PFSK-1 (cell line): ENCODE data around the gene SLC5A5.

ENCODE experiments used
- FOXP2 ChIP-seq: optimal IDR thresholded peaks from 2 replicates; pipeline ENCODE3; 2011; ENCODE audit warnings: borderline replicate concordance, control low read depth, inconsistent platforms; ENCODE audit not compliant: insufficient read depth; ENCODE audit errors: extremely low read length, extremely low read depth
- POLR2AphosphoS5 ChIP-seq: IDR thresholded peaks from 2 replicates; pipeline ENCODE4 v1.6.1; 2012; ENCODE audit warnings: low read depth, mild to moderate bottlenecking, control low read depth, low read length, moderate library complexity
- SIN3A ChIP-seq: IDR thresholded peaks from 2 replicates; pipeline ENCODE4 v1.6.1; 2012; ENCODE audit warnings: mild to moderate bottlenecking, low read length, moderate library complexity, borderline replicate concordance; ENCODE audit not compliant: insufficient read depth
- TAF1 ChIP-seq: IDR thresholded peaks from 2 replicates; pipeline ENCODE4 v1.6.1; 2012; ENCODE audit warnings: low read length, control low read depth, borderline replicate concordance; ENCODE audit not compliant: insufficient read depth
- TF ChIP-seq, protein P1 (sequence below), 2 experiments: IDR thresholded peaks; 2 replicates each; pipeline versions ENCODE4 v1.6.1 to v1.8.0; 2011 to 2012; ENCODE audit warnings: low read depth in 2 of 2, low read length in 2 of 2, control low read depth in 1 of 2, inconsistent platforms in 1 of 2, mild to moderate bottlenecking in 1 of 2, moderate library complexity in 1 of 2; ENCODE audit not compliant: insufficient read depth in 1 of 2

Gene SLC5A5

DNA sequence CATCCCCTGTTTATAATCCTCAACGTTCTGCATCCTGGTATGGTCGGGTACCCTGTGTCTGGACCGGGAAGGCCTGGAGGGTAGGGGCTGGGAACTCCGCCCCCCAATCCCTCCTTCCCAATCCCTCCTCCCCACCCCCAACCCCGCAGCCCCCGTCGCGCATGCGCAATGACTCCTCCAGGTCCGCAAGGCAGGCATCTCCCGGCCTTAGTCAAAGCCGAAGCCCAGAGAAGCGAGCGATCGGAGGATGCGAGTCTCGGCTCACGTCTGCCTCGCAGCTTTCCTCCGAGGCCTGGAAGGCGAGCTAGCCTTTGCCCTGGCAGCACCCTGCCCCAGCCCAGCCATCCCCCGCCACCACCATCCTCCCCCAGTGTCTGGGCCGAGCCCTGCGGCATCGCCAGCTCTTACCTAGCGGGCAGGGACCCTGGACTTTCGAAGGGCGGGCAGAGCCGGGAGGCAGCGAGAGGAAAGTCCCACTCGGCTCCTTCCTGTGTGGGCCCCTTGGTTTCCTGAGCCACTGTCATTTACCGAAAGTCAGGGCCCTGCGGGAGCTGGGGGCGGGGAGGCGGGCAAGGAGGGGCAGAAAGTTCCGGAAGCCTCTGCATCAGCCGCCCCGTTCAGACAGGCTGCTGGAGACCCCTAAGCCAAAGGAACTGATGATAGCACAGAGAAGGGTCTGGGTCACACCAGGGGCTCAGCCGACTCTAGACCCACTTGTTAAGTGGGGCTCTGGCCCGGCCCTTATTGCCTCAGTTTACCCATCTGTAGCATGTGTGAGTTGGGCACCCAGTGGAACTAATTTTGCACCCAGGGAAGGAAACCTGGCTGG lies 24.0 kb upstream of the SLC5A5 start, which contains the start of gene JAK3:
JAK3 (minus strand) TSS at position 445 of the 829 bp plus-strand sequence. CDS start 3,565 bp downstream, outside the sequence.
- 0 out of 2 replicates have a peak, but pooled peaks have one; percentile 39 for TF ChIP-seq TAF1
- peak; percentile 78 for TF ChIP-seq FOXP2
- TF ChIP-seq SIN3A, result 0 out of 2 replicates have a peak, but pooled peaks have one; percentile 67
- TF ChIP-seq, protein P1, sequence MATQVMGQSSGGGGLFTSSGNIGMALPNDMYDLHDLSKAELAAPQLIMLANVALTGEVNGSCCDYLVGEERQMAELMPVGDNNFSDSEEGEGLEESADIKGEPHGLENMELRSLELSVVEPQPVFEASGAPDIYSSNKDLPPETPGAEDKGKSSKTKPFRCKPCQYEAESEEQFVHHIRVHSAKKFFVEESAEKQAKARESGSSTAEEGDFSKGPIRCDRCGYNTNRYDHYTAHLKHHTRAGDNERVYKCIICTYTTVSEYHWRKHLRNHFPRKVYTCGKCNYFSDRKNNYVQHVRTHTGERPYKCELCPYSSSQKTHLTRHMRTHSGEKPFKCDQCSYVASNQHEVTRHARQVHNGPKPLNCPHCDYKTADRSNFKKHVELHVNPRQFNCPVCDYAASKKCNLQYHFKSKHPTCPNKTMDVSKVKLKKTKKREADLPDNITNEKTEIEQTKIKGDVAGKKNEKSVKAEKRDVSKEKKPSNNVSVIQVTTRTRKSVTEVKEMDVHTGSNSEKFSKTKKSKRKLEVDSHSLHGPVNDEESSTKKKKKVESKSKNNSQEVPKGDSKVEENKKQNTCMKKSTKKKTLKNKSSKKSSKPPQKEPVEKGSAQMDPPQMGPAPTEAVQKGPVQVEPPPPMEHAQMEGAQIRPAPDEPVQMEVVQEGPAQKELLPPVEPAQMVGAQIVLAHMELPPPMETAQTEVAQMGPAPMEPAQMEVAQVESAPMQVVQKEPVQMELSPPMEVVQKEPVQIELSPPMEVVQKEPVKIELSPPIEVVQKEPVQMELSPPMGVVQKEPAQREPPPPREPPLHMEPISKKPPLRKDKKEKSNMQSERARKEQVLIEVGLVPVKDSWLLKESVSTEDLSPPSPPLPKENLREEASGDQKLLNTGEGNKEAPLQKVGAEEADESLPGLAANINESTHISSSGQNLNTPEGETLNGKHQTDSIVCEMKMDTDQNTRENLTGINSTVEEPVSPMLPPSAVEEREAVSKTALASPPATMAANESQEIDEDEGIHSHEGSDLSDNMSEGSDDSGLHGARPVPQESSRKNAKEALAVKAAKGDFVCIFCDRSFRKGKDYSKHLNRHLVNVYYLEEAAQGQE (IDR thresholded peaks at IDR 0.05; ENCODE audit: insufficient read depth in 1 of 2, low read depth in 2 of 2, low read length in 2 of 2), result no peak
- peak; percentile 41; the same call in 1 of the 2 replicates for TF ChIP-seq POLR2AphosphoS5

DNA sequence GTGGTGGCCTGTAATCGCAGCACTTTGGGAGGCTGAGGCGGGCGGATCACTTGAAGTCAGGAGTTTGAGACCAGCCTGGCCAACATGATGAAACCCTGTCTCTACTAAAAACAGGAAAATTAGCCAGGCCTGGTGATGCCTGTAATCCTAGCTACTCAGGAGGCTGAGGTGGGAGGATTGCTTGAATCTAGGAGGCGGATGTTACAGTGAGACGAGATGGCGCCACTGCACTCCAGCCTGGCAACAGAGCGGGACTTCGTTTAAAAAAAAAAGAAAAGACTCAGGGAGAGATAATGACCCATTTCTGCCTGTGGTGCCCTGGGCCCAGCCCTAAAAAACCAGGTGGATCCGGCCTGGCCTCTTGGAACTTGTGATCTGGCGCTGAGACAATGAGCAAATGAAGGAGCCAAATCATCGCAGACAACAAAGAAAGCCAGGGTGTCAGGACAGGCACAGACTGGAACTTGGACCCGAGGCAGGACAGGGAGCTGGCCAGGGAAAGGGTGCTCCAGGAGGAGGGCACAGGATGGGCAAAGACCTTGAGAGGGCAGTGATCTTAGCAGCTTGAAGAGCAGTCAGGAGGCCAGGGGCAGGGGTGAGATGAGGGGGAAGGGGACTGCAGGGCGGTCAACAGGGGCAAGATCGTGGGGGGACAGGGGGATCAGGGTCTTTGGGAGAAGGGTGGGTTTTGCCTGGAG lies 23.0 kb upstream of the SLC5A5 start:
- no peak for TF ChIP-seq FOXP2
- no peak for TF ChIP-seq POLR2AphosphoS5
- TF ChIP-seq SIN3A, result no peak
- TF ChIP-seq, protein P1 (IDR thresholded peaks at IDR 0.05; ENCODE audit: insufficient read depth in 1 of 2, low read depth in 2 of 2, low read length in 2 of 2), result no peak
- TF ChIP-seq TAF1, result no peak

DNA sequence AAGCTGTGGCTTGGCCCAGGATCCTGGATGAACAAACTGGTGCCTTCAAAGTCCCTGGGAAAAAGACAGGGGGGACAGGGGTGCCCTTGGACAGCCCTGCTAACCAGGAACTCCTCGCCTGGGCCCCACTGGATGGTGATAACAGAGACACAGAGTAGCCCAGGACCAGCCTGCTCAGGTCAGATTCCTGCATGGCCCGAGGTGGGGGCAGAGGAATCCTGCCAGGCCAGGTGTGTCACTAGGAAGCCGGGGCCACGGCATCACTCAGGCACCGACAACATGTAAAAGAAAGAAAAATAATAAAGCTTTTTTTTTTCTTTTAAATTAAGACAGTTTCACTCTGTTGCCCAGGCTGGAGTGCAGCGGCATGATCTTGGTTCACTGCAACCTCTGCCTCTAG lies 17.7 kb upstream of the SLC5A5 start:
- TF ChIP-seq POLR2AphosphoS5 (no peak), TAF1 (no peak), SIN3A (no peak), FOXP2 (no peak)
- TF ChIP-seq, protein P1 (IDR thresholded peaks at IDR 0.05; ENCODE audit: insufficient read depth in 1 of 2, low read depth in 2 of 2, low read length in 2 of 2), result no peak

DNA sequence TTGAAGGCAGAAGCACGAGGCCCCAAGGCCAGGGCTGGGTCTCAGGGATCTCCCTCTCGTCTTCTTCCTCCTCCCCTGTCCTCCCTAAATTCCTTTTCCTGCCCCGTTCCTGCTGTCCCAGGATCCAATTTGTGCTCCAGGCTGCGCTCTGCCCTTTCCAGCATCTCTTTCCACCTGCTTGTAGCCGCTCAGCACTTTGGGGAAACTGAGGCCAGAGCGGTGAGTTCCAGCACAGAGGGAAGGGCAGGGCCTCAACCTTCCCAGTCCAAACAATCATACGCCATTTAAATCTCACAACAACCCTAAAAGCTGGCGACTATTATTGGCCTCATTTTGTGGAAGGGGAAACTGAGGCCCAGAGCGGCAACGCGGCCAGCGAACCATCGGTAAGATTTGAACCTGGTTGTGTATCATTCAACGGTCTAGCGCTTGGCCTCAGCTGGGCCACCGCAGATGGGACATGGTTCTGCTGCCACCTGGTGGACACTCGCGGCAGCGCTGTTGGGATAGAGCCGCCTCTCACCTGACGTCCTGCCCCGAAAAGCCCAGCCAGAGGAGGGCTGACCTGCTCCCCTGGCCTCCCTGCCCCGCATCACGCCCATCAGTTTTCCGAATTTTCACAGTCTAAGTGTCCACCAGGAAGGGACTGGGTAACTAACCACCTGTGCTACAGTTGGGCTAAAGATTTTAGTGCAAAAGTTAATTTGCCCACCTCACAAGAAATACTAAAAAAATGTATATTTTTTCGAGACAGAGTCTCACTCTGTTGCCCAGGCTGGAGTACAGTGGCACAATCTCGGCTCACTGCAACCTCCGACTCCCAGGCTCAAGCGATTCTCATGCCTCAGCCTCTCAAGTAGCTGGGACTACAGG lies 16.2 kb upstream of the SLC5A5 start:
- no peak for TF ChIP-seq TAF1
- TF ChIP-seq SIN3A, result no peak
- TF ChIP-seq, protein P1 (IDR thresholded peaks at IDR 0.05; ENCODE audit: insufficient read depth in 1 of 2, low read depth in 2 of 2, low read length in 2 of 2), result no peak
- peak; percentile 75 for TF ChIP-seq FOXP2
- TF ChIP-seq POLR2AphosphoS5, result no peak
